ENCODE results near the gene HDAC7.

- TF ChIP-seq POLR2AphosphoS5 (IDR thresholded peaks at IDR 0.05; ENCODE audit: low read depth, low read length) (no peak), POU2F2 (IDR thresholded peaks at IDR 0.05; ENCODE audit: low read depth, low read length) (no peak), POLR2A (IDR thresholded peaks at IDR 0.05; ENCODE audit: low read depth, low read length) (no peak), TAF1 (IDR thresholded peaks at IDR 0.05; ENCODE audit: low read depth, low read length) (no peak), SPI1 (IDR thresholded peaks at IDR 0.05; ENCODE audit: low read depth, low read length) (no peak), PAX5 (IDR thresholded peaks at IDR 0.05; ENCODE audit: insufficient read depth, low read length, severe bottlenecking) (no peak)
Measured at GRCh38 chr12:47767216-47767724, 52.4 kb downstream of the HDAC7 start.
